ENCODE measurements around the gene ITSN2.

- no peak for TF ChIP-seq CTCF (IDR thresholded peaks at IDR 0.05)
- no peak for TF ChIP-seq POLR2A (IDR thresholded peaks at IDR 0.05)
Measured at GRCh38 chr2:24274809-24275208, 85.5 kb downstream of the ITSN2 start.

Data from lower leg skin (tissue), 3 donors.